Parathyroid adenoma (tissue), 2 donors: ENCODE data around the gene EPHB1.

Experiments used
- H2AFZ ChIP-seq: fragments of 300-600 bp; sonication (generic); one replicate; pipeline ENCODE4 v1.7.0; 2017; ENCODE audit warnings: antibody characterized with exemption, mild to moderate bottlenecking
- H3K27ac ChIP-seq: fragments of 300-600 bp; sonication (generic); one replicate; pipeline ENCODE4 v1.7.0; 2017
- H3K27me3 ChIP-seq: fragments of 300-600 bp; sonication (generic); one replicate; pipeline ENCODE4 v1.7.0; 2017; ENCODE audit warnings: low read length; ENCODE audit not compliant: control insufficient read depth, insufficient read depth
- H3K36me3 ChIP-seq: fragments of 300-600 bp; sonication (generic); one replicate; pipeline ENCODE4 v1.7.0; 2017; ENCODE audit warnings: low read length; ENCODE audit not compliant: control insufficient read depth, insufficient read depth
- H3K4me1 ChIP-seq: fragments of 300-600 bp; sonication (generic); one replicate; pipeline ENCODE4 v1.7.0; 2017; ENCODE audit warnings: control low read depth
- H3K4me2 ChIP-seq: fragments of 300-600 bp; sonication (generic); one replicate; pipeline ENCODE4 v1.7.0; 2017; ENCODE audit warnings: low read length
- H3K4me3 ChIP-seq: fragments of 300-600 bp; sonication (generic); one replicate; pipeline ENCODE4 v1.7.0; 2017; ENCODE audit warnings: low read depth, low read length
- H3K79me2 ChIP-seq: fragments of 300-600 bp; sonication (generic); one replicate; pipeline ENCODE4 v1.7.0; 2017; ENCODE audit warnings: control low read depth
- H3K9ac ChIP-seq: fragments of 300-600 bp; sonication (generic); one replicate; pipeline ENCODE4 v1.7.0; 2017; ENCODE audit warnings: mild to moderate bottlenecking
- H3K9me3 ChIP-seq: fragments of 300-600 bp; sonication (generic); one replicate; pipeline ENCODE4 v1.7.0; 2017; ENCODE audit warnings: low read length; ENCODE audit not compliant: control insufficient read depth
- CTCF ChIP-seq: fragments of 300-600 bp; sonication (generic); IDR thresholded peaks from one replicate; pipeline ENCODE4 v1.7.0; 2017; ENCODE audit warnings: antibody characterized with exemption, mild to moderate bottlenecking
- donor health status: primary hyperparathyroidism.

The EPHB1 gene

GRCh38 chr3:135147657-135148056 lies 352.6 kb downstream of the EPHB1 start:
- H3K27me3 ChIP-seq = no peaks in the 10 kb centered on the region
- H3K79me2 ChIP-seq = no peaks in the 10 kb centered on the region
- H3K9ac ChIP-seq = no peak overlapping the region
- no peak for TF ChIP-seq CTCF
- no peaks in the 10 kb centered on the region for H3K9me3 ChIP-seq
- H3K36me3 ChIP-seq = no peaks in the 10 kb centered on the region
- no peak overlapping the region for H3K4me2 ChIP-seq
- peaks cover 7% of the 10 kb centered on the region for H3K4me1 ChIP-seq
- H3K27ac ChIP-seq = no peak overlapping the region
- no peak overlapping the region for H3K4me3 ChIP-seq
- no peak overlapping the region for H2AFZ ChIP-seq

GRCh38 chr3:135148398-135149020 lies 353.4 kb downstream of the EPHB1 start:
- no peaks in the 10 kb centered on the region for H3K36me3 ChIP-seq
- no peak overlapping the region for H3K27ac ChIP-seq
- peaks cover 7% of the 10 kb centered on the region for H3K4me1 ChIP-seq
- H3K79me2 ChIP-seq = no peaks in the 10 kb centered on the region
- H3K27me3 ChIP-seq = no peaks in the 10 kb centered on the region
- no peak overlapping the region for H3K9ac ChIP-seq
- H2AFZ ChIP-seq = no peak overlapping the region
- no peaks in the 10 kb centered on the region for H3K9me3 ChIP-seq
- TF ChIP-seq CTCF = no peak
- no peak overlapping the region for H3K4me2 ChIP-seq
- H3K4me3 ChIP-seq = no peak overlapping the region

- Histone ChIP-seq H3K4me1 (peaks cover 7% of the 10 kb centered on the region), H3K4me3 (no peak overlapping the region), H3K79me2 (no peaks in the 10 kb centered on the region), H2AFZ (no peak overlapping the region), H3K27ac (no peak overlapping the region), H3K36me3 (no peaks in the 10 kb centered on the region), H3K4me2 (no peak overlapping the region), H3K27me3 (no peaks in the 10 kb centered on the region), H3K9me3 (no peaks in the 10 kb centered on the region), H3K9ac (no peak overlapping the region)
- TF ChIP-seq CTCF = no peak
Measured at GRCh38 chr3:135149707-135150681, 354.9 kb downstream of the EPHB1 start.

- TF ChIP-seq CTCF = no peak
- no peaks in the 10 kb centered on the region for H3K79me2 ChIP-seq
Measured at GRCh38 chr3:135154186-135154585, 359.1 kb downstream of the EPHB1 start.

More at GRCh38 chr3:135154186-135154585, 359.1 kb downstream of the EPHB1 start:
- H3K9ac ChIP-seq = no peak overlapping the region
- no peaks in the 10 kb centered on the region for H3K27me3 ChIP-seq
- no peak overlapping the region for H3K27ac ChIP-seq
- no peaks in the 10 kb centered on the region for H3K9me3 ChIP-seq
- no peak overlapping the region for H2AFZ ChIP-seq
- H3K4me2 ChIP-seq = no peak overlapping the region
- H3K4me1 ChIP-seq = no peaks in the 10 kb centered on the region
- no peak overlapping the region for H3K4me3 ChIP-seq
- no peaks in the 10 kb centered on the region for H3K36me3 ChIP-seq
